CD4-positive, CD25-positive, alpha-beta regulatory T cell (primary cell): ENCODE data around the gene DNAJA3. TPM values are rescaled to one million over a fixed set of nuclear protein-coding genes. Genes with fewer than 3 reads are reported as not detected.

Experiments used
- ATAC-seq, 2 donors: fragments of 150-1000 bp; cut with Tn5 transposase; one replicate each; pipeline ENCODE4 v1.10.0; 2021; ENCODE audit warnings: low read depth in 2 of 2, moderate number of reproducible peaks in 2 of 2, moderate library complexity in 1 of 2
- DNase-seq, 3 donors: peaks; one replicate each; pipeline versions ENCODE4 v3.0.0 to v3.0.0-alpha.2; 2012 to 2022; ENCODE audit warnings: mixed read lengths in 1 of 3
- H3K27ac ChIP-seq: one replicate; pipeline ENCODE4 v1.7.0; 2013; ENCODE audit warnings: mild to moderate bottlenecking, low read length; ENCODE audit not compliant: insufficient read depth, poor library complexity, severe bottlenecking
- H3K27me3 ChIP-seq: one replicate; pipeline ENCODE4 v1.7.0; 2013; ENCODE audit warnings: low read length; ENCODE audit not compliant: control insufficient read depth, insufficient read depth
- H3K36me3 ChIP-seq: one replicate; pipeline ENCODE4 v1.7.0; 2013; ENCODE audit warnings: mild to moderate bottlenecking, low read length, moderate library complexity; ENCODE audit not compliant: control insufficient read depth, insufficient read depth
- H3K4me1 ChIP-seq: 2 replicates; pipeline ENCODE4 v1.7.0; 2013; ENCODE audit warnings: mild to moderate bottlenecking, low read length; ENCODE audit not compliant: insufficient read depth, control insufficient read depth, poor library complexity, severe bottlenecking
- H3K4me3 ChIP-seq: one replicate; pipeline ENCODE4 v1.7.0; 2013; ENCODE audit warnings: low read depth, mild to moderate bottlenecking, low read length, moderate library complexity
- H3K9me3 ChIP-seq, 2 experiments: 1 replicate in 1 of 2; 2 replicates in 1 of 2; pipeline ENCODE4 v1.7.0; 2013; ENCODE audit warnings: low read length in 2 of 2, mild to moderate bottlenecking in 1 of 2, moderate library complexity in 1 of 2; ENCODE audit not compliant: control insufficient read depth in 2 of 2
- H3K27ac Mint-ChIP-seq, 3 donors: one replicate each; pipeline ENCODE4 v1.8.0; 2020 to 2022; ENCODE audit warnings: mild to moderate bottlenecking in 3 of 3, mixed read lengths in 3 of 3, moderate library complexity in 2 of 3
- H3K27me3 Mint-ChIP-seq: one replicate; pipeline ENCODE4 v1.8.0; 2022; ENCODE audit warnings: mild to moderate bottlenecking, mixed read lengths
- H3K36me3 Mint-ChIP-seq: one replicate; pipeline ENCODE4 v1.8.0; 2020; ENCODE audit warnings: mixed read lengths
- H3K4me1 Mint-ChIP-seq, 4 donors: one replicate each; pipeline ENCODE4 v1.8.0; 2020 to 2022; ENCODE audit warnings: mixed read lengths in 4 of 4, mild to moderate bottlenecking in 1 of 4
- H3K4me3 Mint-ChIP-seq, 4 donors: one replicate each; pipeline ENCODE4 v1.8.0; 2020 to 2022; ENCODE audit warnings: mild to moderate bottlenecking in 4 of 4, mixed read lengths in 4 of 4, moderate library complexity in 3 of 4
- H3K9me3 Mint-ChIP-seq, 7 donors: one replicate each; pipeline ENCODE4 v1.8.0; 2020 to 2022; ENCODE audit warnings: mixed read lengths in 7 of 7, mild to moderate bottlenecking in 3 of 7, moderate library complexity in 2 of 7
- polyA plus RNA-seq, 4 donors: library from polyadenylated mRNA; unstranded; fragments of 300-500 nt; fragmentation: Illumina TruSeq; gene quantifications; one replicate each; pipeline ENCODE4 v1.2.3, GENCODE V29; 2021
- total RNA-seq: library from RNA; stranded (reverse); gene quantifications from one replicate; pipeline ENCODE4 v1.2.3, GENCODE V29; 2022

DNAJA3 gene
- total and polyA plus RNA-seq, 5 donors from 2014 or later: 27.0 to 49.7 (median 38.1) TPM

GRCh38 chr16:4454623-4455022 lies 29.0 kb downstream of the DNAJA3 start:
- Histone ChIP-seq H3K9me3 (no peaks in the 10 kb centered on the region), H3K27me3 (no peaks in the 10 kb centered on the region), H3K27ac (no peak overlapping the region), H3K4me1 (peaks cover 8% of the 10 kb centered on the region), H3K4me3 (no peak overlapping the region), H3K36me3 (peaks cover 61% of the 10 kb centered on the region)
- no peak for ATAC-seq
- Mint-ChIP-seq H3K27me3 (no peaks in the 10 kb centered on the region), H3K4me3 (no peak overlapping the region), H3K27ac (no peak overlapping the region), H3K9me3 (no peaks in the 10 kb centered on the region), H3K4me1 (peaks cover 5 to 7% (median 6%) of the 10 kb centered on the region in 4 donors), H3K36me3 (peaks cover 23% of the 10 kb centered on the region)
- DNase-seq: no peak

GRCh38 chr16:4455081-4455480 lies 29.4 kb downstream of the DNAJA3 start:
- Histone ChIP-seq H3K9me3 (no peaks in the 10 kb centered on the region), H3K4me1 (peaks cover 8% of the 10 kb centered on the region), H3K36me3 (peaks cover 57% of the 10 kb centered on the region), H3K27me3 (no peaks in the 10 kb centered on the region), H3K27ac (no peak overlapping the region), H3K4me3 (no peak overlapping the region)
- H3K4me3 Mint-ChIP-seq: no peak overlapping the region
- DNase-seq (no peak), ATAC-seq (no peak)
- H3K36me3 Mint-ChIP-seq: peaks cover 23% of the 10 kb centered on the region
- peaks cover 5 to 11% (median 8%) of the 10 kb centered on the region in 4 donors for H3K4me1 Mint-ChIP-seq
- peak overlapping the region in 1 of 3 donors; percentile 5 for H3K27ac Mint-ChIP-seq
- no peaks in the 10 kb centered on the region for H3K27me3 Mint-ChIP-seq
- no peaks in the 10 kb centered on the region for H3K9me3 Mint-ChIP-seq

GRCh38 chr16:4455951-4456350 lies 30.3 kb downstream of the DNAJA3 start:
- H3K27ac Mint-ChIP-seq: no peak overlapping the region
- Histone ChIP-seq H3K4me1 (peaks cover 8% of the 10 kb centered on the region), H3K9me3 (no peaks in the 10 kb centered on the region), H3K27me3 (no peaks in the 10 kb centered on the region), H3K4me3 (no peak overlapping the region), H3K27ac (no peak overlapping the region), H3K36me3 (peaks cover 49% of the 10 kb centered on the region)
- DNase-seq (no peak), ATAC-seq (no peak)
- H3K4me1 Mint-ChIP-seq: peaks cover 5 to 13% (median 9%) of the 10 kb centered on the region in 4 donors
- H3K27me3 Mint-ChIP-seq: no peaks in the 10 kb centered on the region
- H3K36me3 Mint-ChIP-seq: peaks cover 25% of the 10 kb centered on the region
- H3K9me3 Mint-ChIP-seq: no peaks in the 10 kb centered on the region
- no peak overlapping the region for H3K4me3 Mint-ChIP-seq

- Mint-ChIP-seq H3K4me1 (peaks cover 7 to 19% (median 12%) of the 10 kb centered on the region in 4 donors), H3K36me3 (peaks cover 18% of the 10 kb centered on the region)
- DNase-seq: no peak
Measured at GRCh38 chr16:4460936-4461249, 35.2 kb downstream of the DNAJA3 start.

GRCh38 chr16:4461250-4462085 lies 35.8 kb downstream of the DNAJA3 start:
- peaks cover 7 to 25% (median 14%) of the 10 kb centered on the region in 4 donors for H3K4me1 Mint-ChIP-seq
- DNase-seq: no peak
- Histone ChIP-seq H3K4me3 (no peak overlapping the region), H3K27ac (no peak overlapping the region), H3K4me1 (peaks cover 8% of the 10 kb centered on the region), H3K27me3 (no peaks in the 10 kb centered on the region), H3K9me3 (no peaks in the 10 kb centered on the region), H3K36me3 (peaks cover 39% of the 10 kb centered on the region)
- H3K27ac Mint-ChIP-seq: peak overlapping the region in 1 of 3 donors; percentile 67
- no peak overlapping the region for H3K4me3 Mint-ChIP-seq
- no peaks in the 10 kb centered on the region for H3K9me3 Mint-ChIP-seq
- ATAC-seq: no peak
- H3K36me3 Mint-ChIP-seq: peaks cover 18% of the 10 kb centered on the region
- no peaks in the 10 kb centered on the region for H3K27me3 Mint-ChIP-seq

More at GRCh38 chr16:4460936-4461249, 35.2 kb downstream of the DNAJA3 start:
- Mint-ChIP-seq H3K27me3 (no peaks in the 10 kb centered on the region), H3K27ac (peak overlapping the region in 1 of 3 donors; percentile 67), H3K9me3 (no peaks in the 10 kb centered on the region), H3K4me3 (peak overlapping the region in 1 of 4 donors; percentile 31)
- no peak for ATAC-seq
- Histone ChIP-seq H3K27ac (no peak overlapping the region), H3K36me3 (peaks cover 41% of the 10 kb centered on the region), H3K9me3 (no peaks in the 10 kb centered on the region), H3K4me3 (no peak overlapping the region), H3K27me3 (no peaks in the 10 kb centered on the region), H3K4me1 (peaks cover 8% of the 10 kb centered on the region)

- Mint-ChIP-seq H3K27me3 (no peaks in the 10 kb centered on the region), H3K4me3 (no peak overlapping the region), H3K9me3 (no peaks in the 10 kb centered on the region), H3K4me1 (peaks cover 7 to 32% (median 16%) of the 10 kb centered on the region in 4 donors), H3K36me3 (peaks cover 20% of the 10 kb centered on the region), H3K27ac (peak overlapping the region in 2 of 3 donors; percentile 65 to 71)
- no peak overlapping the region for H3K27ac ChIP-seq
- ATAC-seq (no peak), DNase-seq (no peak)
- peaks cover 8% of the 10 kb centered on the region for H3K4me1 ChIP-seq
- no peaks in the 10 kb centered on the region for H3K27me3 ChIP-seq
- no peaks in the 10 kb centered on the region for H3K9me3 ChIP-seq
- no peak overlapping the region for H3K4me3 ChIP-seq
- peaks cover 36% of the 10 kb centered on the region for H3K36me3 ChIP-seq
Measured at GRCh38 chr16:4463522-4464163, 38.0 kb downstream of the DNAJA3 start.

GRCh38 chr16:4465977-4466779 lies 40.5 kb downstream of the DNAJA3 start:
- Mint-ChIP-seq H3K4me3 (peak overlapping the region in 2 of 4 donors; percentile 15 to 69), H3K4me1 (peaks cover 0 to 22% (median 8%) of the 10 kb centered on the region in 4 donors), H3K9me3 (no peaks in the 10 kb centered on the region), H3K36me3 (peaks cover 13% of the 10 kb centered on the region), H3K27me3 (no peaks in the 10 kb centered on the region), H3K27ac (peak overlapping the region; percentile 78 to 82 (median 81))
- Histone ChIP-seq H3K4me3 (no peak overlapping the region), H3K27ac (peak overlapping the region; percentile 50), H3K27me3 (no peaks in the 10 kb centered on the region), H3K9me3 (no peaks in the 10 kb centered on the region), H3K36me3 (peaks cover 40% of the 10 kb centered on the region), H3K4me1 (no peaks in the 10 kb centered on the region)
- DNase-seq (peak in 2 of 3 donors; percentile 36 to 69), ATAC-seq (peak; percentile 76 to 86)
